ENCODE data around the gene PCDHA9.
"Not testable (repeated sequence)": the region's sequence is repeated elsewhere in the genome, so short reads cannot be mapped to it uniquely, and the experiment has no call there.

The PCDHA9 gene

GRCh38 chr5:140876541-140877261 lies 28.5 kb downstream of the PCDHA9 start:
- DNase-seq (ENCODE audit: low spot score) = not testable (repeated sequence)

GRCh38 chr5:140877262-140877581 lies 29.0 kb downstream of the PCDHA9 start:
- DNase-seq (ENCODE audit: low spot score) = no peak

- no peak for DNase-seq (ENCODE audit: low spot score)
Measured at GRCh38 chr5:140881889-140882590, 33.9 kb downstream of the PCDHA9 start, which contains the start of gene PCDHA13. PCDHA13 (plus strand) TSS chr5:140882124; CDS start chr5:140882269, 145 bp downstream.

GRCh38 chr5:140882591-140882899 lies 34.4 kb downstream of the PCDHA9 start:
- DNase-seq (ENCODE audit: low spot score) = no peak

GRCh38 chr5:140883373-140883772 lies 35.2 kb downstream of the PCDHA9 start:
- DNase-seq (ENCODE audit: low spot score) = no peak

GRCh38 chr5:140883927-140884697 lies 35.9 kb downstream of the PCDHA9 start:
- no peak for DNase-seq (ENCODE audit: low spot score)
